GM10266 (cell line): ENCODE results near the gene AUNIP.

Experiments used
- DNase-seq: peaks from one replicate; pipeline ENCODE4 v3.0.0; 2012; ENCODE audit errors: extremely low spot score
- TF ChIP-seq, protein P1 (sequence below): IDR thresholded peaks from 2 replicates; pipeline ENCODE4 v1.5.1; 2012; ENCODE audit warnings: mild to moderate bottlenecking, low read depth; ENCODE audit not compliant: control insufficient read depth, insufficient read depth; ENCODE audit errors: missing control alignments

Gene AUNIP

DNA sequence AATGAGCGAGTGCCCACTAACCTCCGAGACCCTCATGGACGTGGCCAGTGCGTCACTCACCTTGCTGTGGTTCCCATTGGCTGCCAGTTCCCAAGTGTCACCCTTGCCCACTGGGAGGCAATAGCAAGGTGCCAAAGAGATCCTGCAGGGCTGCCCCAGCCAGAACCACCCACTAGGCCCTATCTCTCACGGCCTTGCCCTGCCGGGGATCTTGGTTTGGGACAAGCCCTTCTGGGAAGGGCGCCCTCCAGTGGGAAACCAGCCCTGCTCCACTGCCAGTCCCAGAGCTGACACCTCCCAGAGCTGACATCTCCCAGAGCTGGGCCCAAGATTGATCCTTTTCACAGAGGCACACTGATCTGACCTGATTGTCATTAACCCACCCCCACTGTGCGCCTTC lies 61.3 kb downstream of the AUNIP start:
- DNase-seq, result peak; percentile 67
- TF ChIP-seq, protein P1, sequence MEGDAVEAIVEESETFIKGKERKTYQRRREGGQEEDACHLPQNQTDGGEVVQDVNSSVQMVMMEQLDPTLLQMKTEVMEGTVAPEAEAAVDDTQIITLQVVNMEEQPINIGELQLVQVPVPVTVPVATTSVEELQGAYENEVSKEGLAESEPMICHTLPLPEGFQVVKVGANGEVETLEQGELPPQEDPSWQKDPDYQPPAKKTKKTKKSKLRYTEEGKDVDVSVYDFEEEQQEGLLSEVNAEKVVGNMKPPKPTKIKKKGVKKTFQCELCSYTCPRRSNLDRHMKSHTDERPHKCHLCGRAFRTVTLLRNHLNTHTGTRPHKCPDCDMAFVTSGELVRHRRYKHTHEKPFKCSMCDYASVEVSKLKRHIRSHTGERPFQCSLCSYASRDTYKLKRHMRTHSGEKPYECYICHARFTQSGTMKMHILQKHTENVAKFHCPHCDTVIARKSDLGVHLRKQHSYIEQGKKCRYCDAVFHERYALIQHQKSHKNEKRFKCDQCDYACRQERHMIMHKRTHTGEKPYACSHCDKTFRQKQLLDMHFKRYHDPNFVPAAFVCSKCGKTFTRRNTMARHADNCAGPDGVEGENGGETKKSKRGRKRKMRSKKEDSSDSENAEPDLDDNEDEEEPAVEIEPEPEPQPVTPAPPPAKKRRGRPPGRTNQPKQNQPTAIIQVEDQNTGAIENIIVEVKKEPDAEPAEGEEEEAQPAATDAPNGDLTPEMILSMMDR, result peak; percentile 42

DNA sequence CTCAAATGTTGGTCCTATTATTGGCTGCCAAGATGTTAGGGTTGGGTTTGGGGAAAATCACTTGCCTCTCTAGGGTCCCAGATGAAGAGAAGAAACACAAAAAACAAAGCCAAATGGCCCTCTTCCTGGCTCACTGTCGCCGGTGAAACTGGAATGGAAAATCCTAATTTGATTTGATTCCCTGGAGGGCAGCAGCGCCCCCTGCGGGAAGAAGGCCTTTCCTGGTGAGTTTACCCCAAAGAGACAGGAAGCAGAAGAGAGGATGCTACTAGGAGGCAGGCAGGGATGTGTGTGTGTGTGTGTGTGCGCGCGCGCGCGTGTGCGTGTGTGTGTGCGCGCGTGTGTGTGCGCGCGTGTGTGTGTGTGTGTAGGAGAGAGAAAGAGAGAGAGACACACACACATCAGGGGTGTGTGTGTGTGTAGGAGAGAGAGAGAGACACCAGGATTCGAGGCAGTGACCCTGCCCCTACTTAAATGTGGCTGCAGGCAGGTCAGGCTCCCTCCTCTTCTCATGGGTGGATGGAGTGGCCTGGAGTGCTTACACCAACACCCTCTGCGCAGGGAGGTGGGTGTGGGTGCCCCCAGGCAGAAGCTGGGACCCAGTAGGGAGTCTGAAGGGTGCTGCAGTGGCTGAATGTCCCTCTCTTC lies 62.3 kb downstream of the AUNIP start:
- peak; percentile 74 for DNase-seq

DNA sequence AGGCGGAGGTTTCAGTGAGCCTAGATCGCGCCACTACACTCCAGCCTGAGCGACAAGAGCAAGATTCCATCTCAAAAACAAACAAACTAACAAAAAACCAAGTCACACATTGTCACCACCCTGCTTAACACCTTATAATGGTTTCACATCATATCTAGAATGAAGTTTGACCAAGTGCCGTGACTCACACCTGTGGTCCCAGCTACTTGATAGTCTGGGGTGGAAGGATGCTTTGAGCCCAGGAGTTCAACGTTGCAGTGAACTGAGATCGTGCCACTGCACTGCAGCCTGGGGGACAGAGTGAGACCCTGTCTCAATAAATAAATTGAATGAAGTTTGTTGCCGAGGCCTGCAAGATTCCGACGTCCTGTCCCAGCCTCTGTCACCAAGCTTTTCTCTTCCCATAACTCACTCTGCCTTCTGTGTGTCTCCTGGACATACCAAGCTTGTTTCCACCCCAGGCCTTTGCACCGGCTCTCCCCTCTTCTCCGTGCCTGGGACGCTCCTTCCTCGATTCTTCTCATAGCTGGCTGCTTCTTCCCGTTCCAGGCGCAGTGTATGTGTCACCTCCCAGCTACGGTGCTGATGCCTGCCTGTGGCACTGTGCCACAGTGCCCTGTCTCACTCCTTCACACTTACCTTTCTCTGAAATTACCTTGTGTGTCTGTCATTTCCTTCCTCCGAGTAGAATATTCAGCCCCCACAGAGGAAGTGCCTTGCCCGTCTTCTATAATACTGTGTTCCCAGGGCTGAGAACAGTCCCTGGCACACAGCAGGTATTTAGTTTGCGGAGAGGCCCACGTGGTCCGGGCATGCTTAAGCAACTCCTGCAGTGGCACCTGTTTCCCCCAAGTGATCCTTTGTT lies 63.1 kb downstream of the AUNIP start:
- TF ChIP-seq, protein P1, result no peak
- no peak for DNase-seq

More for the DNA sequence above, 62.3 kb downstream of the AUNIP start:
- TF ChIP-seq, protein P1, result peak; percentile 87

DNA sequence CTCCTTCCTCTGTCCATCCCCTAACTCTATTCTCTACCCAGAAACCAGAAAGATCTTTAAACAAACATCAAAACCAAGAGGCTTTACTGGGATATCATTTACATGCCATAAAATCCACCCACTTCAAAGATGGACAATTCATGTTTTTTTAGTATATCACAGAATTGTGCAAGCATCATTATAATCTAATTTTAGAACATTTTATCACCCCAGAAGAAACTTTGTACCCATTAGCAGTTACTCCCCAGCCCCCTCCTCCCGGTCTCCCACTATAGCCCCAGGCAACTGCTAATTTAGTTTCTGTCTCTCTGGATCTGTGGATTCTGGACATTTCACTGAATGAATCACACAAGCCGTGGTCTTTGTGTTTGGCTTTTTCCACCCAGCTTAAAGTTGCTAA lies 64.0 kb downstream of the AUNIP start:
- TF ChIP-seq, protein P1, result no peak
- no peak for DNase-seq

DNA sequence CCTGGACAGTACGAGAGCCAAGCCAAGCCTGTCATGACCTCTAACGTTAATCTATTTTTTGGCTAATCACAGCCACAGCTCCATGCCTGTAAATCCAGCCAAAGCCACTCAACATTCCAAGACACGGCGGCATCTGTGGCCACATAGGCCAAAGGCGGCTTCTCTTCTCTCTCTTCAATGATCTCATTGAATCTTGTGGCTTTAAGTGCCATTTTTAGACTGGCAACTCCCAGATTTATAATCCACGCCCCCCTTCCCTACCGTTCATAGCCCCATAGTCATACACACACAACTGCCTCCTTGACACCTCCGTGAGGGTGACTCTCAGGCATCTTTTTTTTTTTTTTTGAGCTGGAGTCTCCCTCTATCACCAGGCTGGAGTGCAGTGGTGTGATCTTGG lies 64.9 kb downstream of the AUNIP start:
- DNase-seq, result no peak
- TF ChIP-seq, protein P1, result no peak

DNA sequence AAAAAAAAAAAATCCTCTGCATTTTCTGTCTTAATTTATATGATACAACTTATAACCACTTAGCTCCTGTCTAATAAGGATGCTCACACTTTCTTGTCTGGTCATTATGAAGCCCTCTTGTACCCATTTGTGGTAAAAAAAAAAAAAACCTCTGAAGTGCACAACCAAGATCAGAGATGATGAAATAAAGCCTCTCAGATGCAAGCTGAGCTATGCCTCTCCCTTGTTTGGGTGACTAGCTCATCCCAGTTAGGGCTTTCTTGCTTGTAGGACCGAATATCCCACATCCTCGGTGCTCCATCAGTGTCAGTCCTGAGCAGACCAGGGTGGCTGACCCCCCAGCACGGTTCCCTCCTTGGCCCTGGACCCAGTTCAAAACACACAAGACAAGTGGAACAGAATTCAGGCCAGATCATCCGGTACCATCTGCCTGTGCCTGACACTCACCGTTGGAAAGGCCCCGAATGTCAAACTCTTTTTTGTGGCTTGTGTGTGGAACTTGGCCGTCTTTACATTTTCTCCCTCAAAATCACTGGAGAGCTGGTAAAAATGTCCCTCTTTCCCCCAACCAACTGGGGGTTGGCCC lies 65.6 kb downstream of the AUNIP start:
- TF ChIP-seq, protein P1, result no peak
- DNase-seq, result no peak
